Tibial artery (tissue), 4 donors: ENCODE data around the gene PCDHGA7.
A peak's percentile ranks its signal among the peaks of the same experiment; 100 is the strongest.

ENCODE experiments used
- DNase-seq, 2 donors: peaks; one replicate each; pipeline ENCODE4 v3.0.0-alpha.2; 2019
- H3K27ac ChIP-seq, 2 donors: fragments of 200-600 bp; sonication (generic) in 1 of 2; 1 replicate in 1 of 2; 2 replicates in 1 of 2; pipeline ENCODE4 v1.5.1; 2018 to 2019; ENCODE audit warnings: mild to moderate bottlenecking in 1 of 2
- H3K27me3 ChIP-seq, 2 donors: fragments of 200-600 bp; sonication (generic) in 1 of 2; one replicate each; pipeline versions ENCODE4 v1.5.1 to v1.6.0; 2016 to 2019
- H3K36me3 ChIP-seq, 3 donors: fragments of 200-600 bp; sonication (generic) in 2 of 3; one replicate each; pipeline ENCODE4 v1.5.1; 2016 to 2019; ENCODE audit warnings: mild to moderate bottlenecking in 2 of 3
- H3K4me1 ChIP-seq, 4 donors: fragments of 200-600 bp; sonication (generic) in 2 of 4; 1 replicate in 3 of 4; 2 replicates in 1 of 4; pipeline ENCODE4 v1.5.1; 2016 to 2019
- H3K4me3 ChIP-seq, 2 donors: fragments of 200-600 bp; sonication (generic) in 1 of 2; 1 replicate in 1 of 2; 2 replicates in 1 of 2; pipeline ENCODE4 v1.5.1; 2018 to 2019; ENCODE audit warnings: mild to moderate bottlenecking in 2 of 2
- H3K9me3 ChIP-seq, 3 donors: fragments of 200-600 bp; sonication (generic) in 1 of 3; one replicate each; pipeline ENCODE4 v1.5.1; 2016 to 2019
- intact Hi-C: fragments of 100-400 bp; cut with DNase I; formaldehyde crosslinking; loops from one replicate; pipeline ENCODE4 v1.15.0; 2023; ENCODE audit warnings: low total_unique reads
- TF ChIP-seq, protein P1 (sequence below), 2 experiments: fragments of 200-600 bp in 1 of 2; fragments of 450-650 bp in 1 of 2; IDR thresholded peaks; one replicate each; pipeline ENCODE4 v1.5.1; 2017 to 2019; ENCODE audit warnings: antibody characterized with exemption in 2 of 2, mild to moderate bottlenecking in 1 of 2, moderate library complexity in 1 of 2

The PCDHGA7 gene

DNA sequence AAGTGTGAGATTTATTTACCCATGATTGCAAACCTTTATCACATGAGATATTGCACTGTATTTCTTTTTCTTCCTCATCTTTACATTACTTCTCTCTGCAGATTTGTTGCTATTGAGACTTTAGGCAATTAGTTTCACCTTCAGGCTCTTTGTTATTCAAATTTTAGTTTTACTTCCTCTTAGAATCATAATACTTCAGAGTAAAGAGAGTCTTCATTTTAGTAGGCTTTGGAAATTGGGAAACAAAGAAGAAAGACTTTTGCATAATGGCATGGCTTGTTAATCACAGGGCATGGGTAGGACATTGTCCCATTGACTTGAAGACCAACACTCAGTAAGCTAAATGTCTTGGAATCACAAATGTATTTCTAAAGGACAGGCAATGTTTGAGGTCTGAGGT is 19.8 kb upstream of the PCDHGA7 start:
- H3K4me1 ChIP-seq: no peaks in the 10 kb centered on the region
- H3K4me3 ChIP-seq: no peak overlapping the region
- intact Hi-C loops: no loop called here
- H3K36me3 ChIP-seq: peaks cover 0 to 39% (median 34%) of the 10 kb centered on the region in 3 donors
- no peak for DNase-seq
- H3K27me3 ChIP-seq: peaks cover 0 to 3% of the 10 kb centered on the region in 2 donors
- H3K9me3 ChIP-seq: peaks cover 21 to 99% (median 87%) of the 10 kb centered on the region in 3 donors
- no peak overlapping the region for H3K27ac ChIP-seq
- TF ChIP-seq, protein P1, sequence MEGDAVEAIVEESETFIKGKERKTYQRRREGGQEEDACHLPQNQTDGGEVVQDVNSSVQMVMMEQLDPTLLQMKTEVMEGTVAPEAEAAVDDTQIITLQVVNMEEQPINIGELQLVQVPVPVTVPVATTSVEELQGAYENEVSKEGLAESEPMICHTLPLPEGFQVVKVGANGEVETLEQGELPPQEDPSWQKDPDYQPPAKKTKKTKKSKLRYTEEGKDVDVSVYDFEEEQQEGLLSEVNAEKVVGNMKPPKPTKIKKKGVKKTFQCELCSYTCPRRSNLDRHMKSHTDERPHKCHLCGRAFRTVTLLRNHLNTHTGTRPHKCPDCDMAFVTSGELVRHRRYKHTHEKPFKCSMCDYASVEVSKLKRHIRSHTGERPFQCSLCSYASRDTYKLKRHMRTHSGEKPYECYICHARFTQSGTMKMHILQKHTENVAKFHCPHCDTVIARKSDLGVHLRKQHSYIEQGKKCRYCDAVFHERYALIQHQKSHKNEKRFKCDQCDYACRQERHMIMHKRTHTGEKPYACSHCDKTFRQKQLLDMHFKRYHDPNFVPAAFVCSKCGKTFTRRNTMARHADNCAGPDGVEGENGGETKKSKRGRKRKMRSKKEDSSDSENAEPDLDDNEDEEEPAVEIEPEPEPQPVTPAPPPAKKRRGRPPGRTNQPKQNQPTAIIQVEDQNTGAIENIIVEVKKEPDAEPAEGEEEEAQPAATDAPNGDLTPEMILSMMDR (IDR thresholded peaks at IDR 0.05): no peak

DNA sequence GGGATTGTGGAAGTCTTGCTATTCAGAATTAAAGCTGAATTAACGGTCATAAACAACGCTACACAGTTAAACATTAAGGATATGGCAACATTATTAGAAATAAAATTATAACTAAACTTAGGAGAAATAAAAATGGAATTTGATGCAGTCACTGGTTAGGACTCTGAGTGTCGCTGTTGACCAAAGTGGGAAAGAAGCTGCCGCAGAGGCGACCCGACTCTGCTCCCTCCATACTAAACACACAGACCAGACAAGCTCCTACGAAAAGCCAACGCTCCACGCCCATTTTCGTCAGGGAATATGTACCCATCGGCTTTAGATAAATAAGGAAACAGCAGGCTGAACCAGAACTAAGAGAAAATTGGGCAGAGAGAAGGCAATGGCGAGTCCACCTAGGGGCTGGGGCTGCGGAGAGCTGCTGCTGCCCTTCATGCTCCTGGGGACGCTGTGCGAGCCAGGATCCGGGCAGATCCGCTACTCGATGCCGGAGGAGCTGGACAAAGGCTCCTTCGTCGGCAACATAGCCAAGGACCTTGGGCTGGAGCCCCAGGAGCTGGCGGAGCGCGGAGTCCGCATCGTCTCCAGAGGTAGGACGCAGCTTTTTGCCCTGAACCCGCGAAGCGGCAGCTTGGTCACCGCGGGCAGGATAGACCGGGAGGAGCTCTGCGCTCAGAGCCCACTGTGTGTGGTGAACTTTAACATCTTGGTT is 18.4 kb upstream of the PCDHGA7 start, which contains the start of gene PCDHGA5:
Gene PCDHGA5 (plus strand): TSS at position 211 of the 709 bp plus-strand sequence. CDS start 169 bp downstream, at position 380.
- H3K9me3 ChIP-seq: peaks cover 21 to 98% (median 84%) of the 10 kb centered on the region in 3 donors
- intact Hi-C loops: no loop called here
- peaks cover 0 to 34% (median 34%) of the 10 kb centered on the region in 3 donors for H3K36me3 ChIP-seq
- H3K27ac ChIP-seq: no peak within 1 kb of the TSS
- TF ChIP-seq, protein P1 (IDR thresholded peaks at IDR 0.05): no peak
- H3K4me1 ChIP-seq: no peaks in the 10 kb centered on the region
- DNase-seq: no peak
- H3K27me3 ChIP-seq: peaks cover 0 to 3% of the 10 kb centered on the region in 2 donors
- peak within 1 kb of the TSS; percentile 14 to 29 for H3K4me3 ChIP-seq

DNA sequence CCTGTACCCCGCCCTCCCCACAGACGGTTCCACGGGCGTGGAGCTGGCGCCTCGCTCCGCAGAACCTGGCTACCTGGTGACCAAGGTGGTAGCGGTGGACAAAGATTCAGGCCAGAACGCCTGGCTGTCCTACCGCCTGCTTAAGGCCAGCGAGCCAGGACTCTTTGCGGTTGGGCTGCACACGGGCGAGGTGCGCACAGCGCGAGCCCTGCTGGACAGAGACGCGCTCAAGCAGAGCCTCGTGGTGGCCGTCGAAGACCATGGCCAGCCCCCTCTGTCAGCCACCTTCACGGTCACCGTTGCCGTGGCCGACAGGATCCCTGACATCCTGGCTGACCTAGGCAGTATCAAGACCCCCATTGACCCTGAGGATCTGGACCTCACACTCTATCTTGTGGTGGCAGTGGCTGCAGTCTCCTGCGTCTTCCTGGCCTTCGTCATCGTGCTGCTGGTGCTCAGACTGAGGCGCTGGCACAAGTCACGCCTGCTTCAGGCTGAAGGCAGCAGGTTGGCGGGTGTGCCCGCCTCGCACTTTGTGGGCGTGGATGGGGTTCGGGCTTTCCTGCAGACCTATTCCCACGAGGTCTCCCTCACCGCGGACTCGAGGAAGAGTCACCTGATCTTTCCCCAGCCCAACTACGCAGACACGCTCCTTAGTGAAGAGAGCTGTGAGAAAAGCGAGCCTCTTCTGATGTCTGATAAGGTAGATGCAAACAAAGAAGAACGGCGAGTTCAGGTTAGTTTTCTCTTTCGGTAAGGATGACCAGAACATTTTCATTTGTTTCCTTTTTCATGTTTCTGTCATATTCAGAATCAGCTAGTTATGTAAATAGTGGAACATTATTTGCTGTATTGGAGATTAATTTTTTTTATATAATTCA is 16.3 kb upstream of the PCDHGA7 start:
- TF ChIP-seq, protein P1 (IDR thresholded peaks at IDR 0.05): no peak
- Histone ChIP-seq H3K27ac (no peak overlapping the region), H3K9me3 (peaks cover 21 to 98% (median 87%) of the 10 kb centered on the region in 3 donors), H3K4me3 (no peak overlapping the region), H3K27me3 (peaks cover 0 to 3% of the 10 kb centered on the region in 2 donors), H3K4me1 (no peaks in the 10 kb centered on the region), H3K36me3 (peaks cover 0 to 46% (median 37%) of the 10 kb centered on the region in 3 donors)
- intact Hi-C loops: no loop called here
- no peak for DNase-seq

DNA sequence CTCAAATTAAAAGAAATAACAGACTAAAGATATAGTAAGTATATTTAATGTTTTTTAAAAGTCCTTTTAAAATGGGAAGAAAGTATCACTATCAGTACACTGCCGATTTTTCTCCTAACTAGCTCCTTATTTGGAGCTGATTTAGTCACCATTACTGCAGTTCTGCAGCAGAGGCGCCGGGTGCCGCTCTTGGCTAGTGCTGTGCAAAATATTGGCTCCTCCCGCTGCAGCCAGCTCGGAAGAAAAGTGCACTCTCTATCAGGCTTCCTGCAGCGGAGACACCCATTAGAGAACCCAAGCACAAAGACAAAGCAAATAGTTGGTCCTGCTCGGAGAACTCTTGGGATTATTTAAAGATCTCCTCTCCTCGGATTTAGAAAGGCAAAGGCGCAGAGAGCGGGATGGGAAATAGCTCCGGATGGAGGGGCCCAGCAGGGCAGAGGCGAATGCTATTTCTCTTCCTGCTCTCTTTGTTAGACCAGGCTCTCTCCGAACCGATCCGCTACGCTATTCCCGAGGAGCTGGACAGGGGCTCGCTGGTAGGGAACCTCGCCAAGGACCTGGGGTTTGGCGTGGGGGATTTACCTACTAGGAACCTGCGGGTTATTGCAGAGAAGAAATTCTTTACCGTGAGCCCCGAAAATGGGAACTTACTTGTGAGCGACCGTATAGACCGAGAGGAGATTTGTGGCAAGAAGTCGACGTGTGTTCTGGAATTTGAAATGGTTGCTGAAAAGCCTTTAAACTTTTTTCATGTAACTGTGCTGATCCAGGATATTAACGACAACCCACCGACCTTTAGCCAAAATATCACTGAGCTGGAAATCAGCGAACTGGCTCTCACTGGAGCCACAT is 12.3 kb upstream of the PCDHGA7 start, which contains the start of gene PCDHGB3:
Gene PCDHGB3 (plus strand): TSS at position 249 of the 855 bp plus-strand sequence. CDS start 153 bp downstream, at position 402.
- intact Hi-C loops: no loop called here
- Histone ChIP-seq H3K27ac (no peak within 1 kb of the TSS), H3K4me3 (peak within 1 kb of the TSS; percentile 28 to 35), H3K4me1 (no peaks in the 10 kb centered on the region), H3K9me3 (peaks cover 17 to 99% (median 89%) of the 10 kb centered on the region in 3 donors), H3K36me3 (peaks cover 0 to 67% (median 41%) of the 10 kb centered on the region in 3 donors), H3K27me3 (no peaks in the 10 kb centered on the region)
- DNase-seq: peak in 1 of 2 donors; percentile 37
- TF ChIP-seq, protein P1 (IDR thresholded peaks at IDR 0.05): peak in 1 of 2 experiments; percentile 28
